K562 (cell line): ENCODE data around the gene MECR. TPM values are rescaled to one million over a fixed set of nuclear protein-coding genes. Genes with fewer than 3 reads are reported as not detected.

Source experiments
- BRF1 ChIP-seq: IDR thresholded peaks from 3 replicates; pipeline ENCODE4 v1.6.1; 2011; ENCODE audit warnings: borderline replicate concordance, mild to moderate bottlenecking; ENCODE audit not compliant: insufficient read length; ENCODE audit errors: extremely low read depth
- CC2D1A ChIP-seq: fragments of 450-650 bp; IDR thresholded peaks from 2 replicates; pipeline ENCODE4 v1.6.1; 2017; ENCODE audit warnings: mild to moderate bottlenecking
- CREM ChIP-seq: IDR thresholded peaks from 2 replicates; pipeline ENCODE4 v1.6.1; 2014; ENCODE audit warnings: antibody characterized with exemption, low read depth
- DIDO1 ChIP-seq: fragments of 450-650 bp; IDR thresholded peaks from 2 replicates; pipeline ENCODE4 v1.6.1; 2016; ENCODE audit warnings: low read depth, missing biosample characterization, missing genetic modification characterization
- FIP1L1 ChIP-seq: fragments of 200-400 bp; formaldehyde crosslinking; IDR thresholded peaks from 2 replicates; pipeline ENCODE4 v1.6.1; 2018; ENCODE audit warnings: mild to moderate bottlenecking, low read depth, low read length; ENCODE audit not compliant: poor library complexity, severe bottlenecking
- FOXA1 ChIP-seq: fragments of 450-650 bp; IDR thresholded peaks from 2 replicates; pipeline ENCODE4 v1.6.1; 2016; ENCODE audit warnings: mild to moderate bottlenecking, borderline replicate concordance
- KLF6 ChIP-seq: fragments of 250-450 bp; sonication (Bioruptor Pico); IDR thresholded peaks from 2 replicates; pipeline ENCODE4 v1.4.0; 2020; ENCODE audit warnings: mild to moderate bottlenecking, moderate library complexity, borderline replicate concordance
- MTA3 ChIP-seq: fragments of 450-650 bp; formaldehyde crosslinking; IDR thresholded peaks from 2 replicates; pipeline ENCODE4 v1.6.1; 2017; ENCODE audit warnings: mild to moderate bottlenecking, borderline replicate concordance
- MXI1 ChIP-seq: IDR thresholded peaks from 2 replicates; pipeline ENCODE4 v1.6.1; 2011; ENCODE audit warnings: low read depth, mild to moderate bottlenecking, improper control_type of control experiment, low read length
- NR1H2 ChIP-seq: sonication (generic); formaldehyde crosslinking; IDR thresholded peaks from 2 replicates; pipeline ENCODE4 v1.4.0; 2020; ENCODE audit warnings: mild to moderate bottlenecking, missing genetic modification reagents
- NUFIP1 ChIP-seq: fragments of 450-650 bp; IDR thresholded peaks from 2 replicates; pipeline ENCODE4 v1.6.1; 2018; ENCODE audit not compliant: partially characterized antibody
- PHB ChIP-seq: fragments of 250-450 bp; sonication (Bioruptor Pico); IDR thresholded peaks from 2 replicates; pipeline ENCODE4 v1.5.0; 2021
- POLR3A ChIP-seq: IDR thresholded peaks from 2 replicates; pipeline ENCODE4 v1.6.1; 2011; ENCODE audit warnings: borderline replicate concordance, mild to moderate bottlenecking, moderate library complexity; ENCODE audit not compliant: insufficient read length, insufficient read depth; ENCODE audit errors: extremely low read depth
- RBBP5 ChIP-seq: fragments of 200-600 bp; sonication (generic); IDR thresholded peaks from 2 replicates; pipeline ENCODE4 v1.6.1; 2012; ENCODE audit warnings: borderline replicate concordance, mild to moderate bottlenecking, low read length, control low read depth, inconsistent platforms; ENCODE audit not compliant: insufficient read depth, poor library complexity, severe bottlenecking
- ZNF124 ChIP-seq: sonication (generic); formaldehyde crosslinking; IDR thresholded peaks from 2 replicates; pipeline ENCODE4 v1.8.1; 2022; ENCODE audit warnings: missing genetic modification reagents
- ZNF24 ChIP-seq: fragments of 450-650 bp; IDR thresholded peaks from 2 replicates; pipeline ENCODE4 v1.6.1; 2016
- ZNF431 ChIP-seq: sonication (generic); formaldehyde crosslinking; IDR thresholded peaks from 2 replicates; pipeline ENCODE4 v1.8.0; 2022; ENCODE audit warnings: mild to moderate bottlenecking, missing genetic modification reagents
- polyA plus RNA-seq, 8 experiments: library from polyadenylated mRNA; depleted of rRNA in 4 of 8; stranded (reverse) in 5 of 8; unstranded in 3 of 8; fragments of >200 nt; fragmentation: Nextera tagmentation in 2 of 8; fragmentation: Illumina TruSeq in 1 of 8; extraction: Ambion mirVana in 2 of 8; extraction: Trizol in 1 of 8; gene quantifications; 2 replicates each; pipeline versions ENCODE4 v1.2.1 to v1.2.3, GENCODE V29; 2011 to 2014; ENCODE audit warnings: inconsistent platforms in 1 of 8, missing spikeins in 1 of 8
- total RNA-seq, 7 experiments: library from RNA; depleted of rRNA in 6 of 7; stranded (reverse); fragments of >200 nt in 6 of 7; fragmentation: Illumina TruSeq in 2 of 7; extraction: Trizol in 2 of 7; gene quantifications; 2 replicates each; pipeline versions ENCODE4 v1.2.1 to v1.2.3, GENCODE V29; 2011 to 2021; ENCODE audit warnings: low replicate concordance in 1 of 7
- TF ChIP-seq, protein P1 (sequence below): sonication (generic); formaldehyde crosslinking; IDR thresholded peaks from 2 replicates; pipeline ENCODE4 v1.8.1; 2023; ENCODE audit warnings: mild to moderate bottlenecking, missing genetic modification reagents
- TF ChIP-seq, protein P2 (sequence below): sonication (generic); formaldehyde crosslinking; IDR thresholded peaks from 2 replicates; pipeline ENCODE4 v1.8.0; 2022; ENCODE audit warnings: missing genetic modification reagents, mild to moderate bottlenecking, borderline replicate concordance
- TF ChIP-seq, protein P3 (sequence below): fragments of 450-650 bp; IDR thresholded peaks from 2 replicates; pipeline ENCODE4 v1.6.1; 2016; ENCODE audit warnings: missing biosample characterization, missing genetic modification characterization
- TF ChIP-seq, protein P4 (sequence below): fragments of 250-450 bp; sonication (Bioruptor Pico); IDR thresholded peaks from 2 replicates; pipeline ENCODE4 v1.8.0; 2021; ENCODE audit warnings: borderline replicate concordance, mild to moderate bottlenecking, moderate library complexity; ENCODE audit not compliant: poor library complexity, severe bottlenecking
- TF ChIP-seq, protein P5 (sequence below): fragments of 450-650 bp; formaldehyde crosslinking; IDR thresholded peaks from 2 replicates; pipeline ENCODE4 v1.4.0; 2020; ENCODE audit warnings: mild to moderate bottlenecking, mixed read lengths

MECR gene
- total and polyA plus RNA-seq, 9 of the 15 experiments (the other 6 are each of a cell fraction or from before 2014, with no cell fraction given) = 10.4 to 58.6 (median 42.9) TPM

DNA sequence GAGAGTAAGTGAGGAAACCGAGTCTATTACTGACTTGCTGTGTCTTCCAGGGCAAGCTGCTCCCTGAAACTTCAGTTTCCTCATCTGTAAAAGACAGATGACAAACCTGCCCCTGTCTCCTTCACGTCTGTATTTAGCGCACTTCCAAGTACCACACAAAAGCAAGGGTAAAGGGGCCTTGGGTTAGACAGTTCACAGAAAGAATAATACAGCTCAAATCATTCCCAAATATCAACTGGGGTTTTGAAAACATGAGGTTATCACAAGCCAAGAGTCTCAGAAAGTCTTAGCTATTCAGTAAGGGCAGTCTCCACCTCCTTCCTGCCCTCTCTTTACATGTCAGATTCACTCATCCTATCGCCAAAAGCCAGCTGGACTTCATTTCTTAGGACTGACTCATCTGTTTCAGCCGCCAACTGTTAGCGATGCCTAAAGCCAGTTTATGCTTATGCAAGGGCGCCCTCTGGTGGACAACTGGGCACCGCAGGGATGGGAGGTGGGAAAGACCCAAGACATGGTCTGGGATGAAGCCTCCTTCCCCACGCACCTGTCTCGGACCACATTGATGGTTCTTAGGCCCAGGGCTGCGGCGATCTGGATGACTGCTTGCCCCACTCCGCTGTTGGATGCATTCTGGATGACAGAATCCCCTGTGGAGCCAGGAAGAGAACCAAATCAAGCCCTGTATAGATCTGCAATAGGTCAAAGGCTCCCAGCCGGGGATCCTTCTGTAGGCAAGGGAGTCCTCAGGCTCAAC, 28.0 kb downstream of the MECR start (continued):
- TF ChIP-seq, protein P1, sequence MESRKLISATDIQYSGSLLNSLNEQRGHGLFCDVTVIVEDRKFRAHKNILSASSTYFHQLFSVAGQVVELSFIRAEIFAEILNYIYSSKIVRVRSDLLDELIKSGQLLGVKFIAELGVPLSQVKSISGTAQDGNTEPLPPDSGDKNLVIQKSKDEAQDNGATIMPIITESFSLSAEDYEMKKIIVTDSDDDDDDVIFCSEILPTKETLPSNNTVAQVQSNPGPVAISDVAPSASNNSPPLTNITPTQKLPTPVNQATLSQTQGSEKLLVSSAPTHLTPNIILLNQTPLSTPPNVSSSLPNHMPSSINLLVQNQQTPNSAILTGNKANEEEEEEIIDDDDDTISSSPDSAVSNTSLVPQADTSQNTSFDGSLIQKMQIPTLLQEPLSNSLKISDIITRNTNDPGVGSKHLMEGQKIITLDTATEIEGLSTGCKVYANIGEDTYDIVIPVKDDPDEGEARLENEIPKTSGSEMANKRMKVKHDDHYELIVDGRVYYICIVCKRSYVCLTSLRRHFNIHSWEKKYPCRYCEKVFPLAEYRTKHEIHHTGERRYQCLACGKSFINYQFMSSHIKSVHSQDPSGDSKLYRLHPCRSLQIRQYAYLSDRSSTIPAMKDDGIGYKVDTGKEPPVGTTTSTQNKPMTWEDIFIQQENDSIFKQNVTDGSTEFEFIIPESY (CRISPR knock-in tag) = peak; percentile 45; the same call in 1 of the 2 replicates
- TF ChIP-seq CC2D1A (peak; percentile 92), ZNF124 (CRISPR knock-in tag) (no peak), PHB (CRISPR knock-in tag) (no peak), MTA3 (0 out of 2 replicates have a peak, but pooled peaks have one; percentile 74), NUFIP1 (no peak), MXI1 (peak; percentile 37; the same call in 1 of the 2 replicates), DIDO1 (no peak), CREM (peak; percentile 67), KLF6 (CRISPR knock-in tag) (no peak), POLR3A (no peak), BRF1 (no peak), ZNF24 (peak; percentile 83; the same call in 1 of the 2 replicates), ZNF431 (CRISPR knock-in tag) (no peak), RBBP5 (no peak), NR1H2 (CRISPR knock-in tag) (no peak), FOXA1 (no peak), FIP1L1 (no peak)
- TF ChIP-seq, protein P2, sequence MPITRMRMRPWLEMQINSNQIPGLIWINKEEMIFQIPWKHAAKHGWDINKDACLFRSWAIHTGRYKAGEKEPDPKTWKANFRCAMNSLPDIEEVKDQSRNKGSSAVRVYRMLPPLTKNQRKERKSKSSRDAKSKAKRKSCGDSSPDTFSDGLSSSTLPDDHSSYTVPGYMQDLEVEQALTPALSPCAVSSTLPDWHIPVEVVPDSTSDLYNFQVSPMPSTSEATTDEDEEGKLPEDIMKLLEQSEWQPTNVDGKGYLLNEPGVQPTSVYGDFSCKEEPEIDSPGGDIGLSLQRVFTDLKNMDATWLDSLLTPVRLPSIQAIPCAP = no peak
- TF ChIP-seq, protein P3, sequence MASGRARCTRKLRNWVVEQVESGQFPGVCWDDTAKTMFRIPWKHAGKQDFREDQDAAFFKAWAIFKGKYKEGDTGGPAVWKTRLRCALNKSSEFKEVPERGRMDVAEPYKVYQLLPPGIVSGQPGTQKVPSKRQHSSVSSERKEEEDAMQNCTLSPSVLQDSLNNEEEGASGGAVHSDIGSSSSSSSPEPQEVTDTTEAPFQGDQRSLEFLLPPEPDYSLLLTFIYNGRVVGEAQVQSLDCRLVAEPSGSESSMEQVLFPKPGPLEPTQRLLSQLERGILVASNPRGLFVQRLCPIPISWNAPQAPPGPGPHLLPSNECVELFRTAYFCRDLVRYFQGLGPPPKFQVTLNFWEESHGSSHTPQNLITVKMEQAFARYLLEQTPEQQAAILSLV (tag) = no peak
- TF ChIP-seq, protein P4, sequence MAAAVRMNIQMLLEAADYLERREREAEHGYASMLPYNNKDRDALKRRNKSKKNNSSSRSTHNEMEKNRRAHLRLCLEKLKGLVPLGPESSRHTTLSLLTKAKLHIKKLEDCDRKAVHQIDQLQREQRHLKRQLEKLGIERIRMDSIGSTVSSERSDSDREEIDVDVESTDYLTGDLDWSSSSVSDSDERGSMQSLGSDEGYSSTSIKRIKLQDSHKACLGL (CRISPR knock-in tag) = peak; percentile 7
- TF ChIP-seq, protein P5, sequence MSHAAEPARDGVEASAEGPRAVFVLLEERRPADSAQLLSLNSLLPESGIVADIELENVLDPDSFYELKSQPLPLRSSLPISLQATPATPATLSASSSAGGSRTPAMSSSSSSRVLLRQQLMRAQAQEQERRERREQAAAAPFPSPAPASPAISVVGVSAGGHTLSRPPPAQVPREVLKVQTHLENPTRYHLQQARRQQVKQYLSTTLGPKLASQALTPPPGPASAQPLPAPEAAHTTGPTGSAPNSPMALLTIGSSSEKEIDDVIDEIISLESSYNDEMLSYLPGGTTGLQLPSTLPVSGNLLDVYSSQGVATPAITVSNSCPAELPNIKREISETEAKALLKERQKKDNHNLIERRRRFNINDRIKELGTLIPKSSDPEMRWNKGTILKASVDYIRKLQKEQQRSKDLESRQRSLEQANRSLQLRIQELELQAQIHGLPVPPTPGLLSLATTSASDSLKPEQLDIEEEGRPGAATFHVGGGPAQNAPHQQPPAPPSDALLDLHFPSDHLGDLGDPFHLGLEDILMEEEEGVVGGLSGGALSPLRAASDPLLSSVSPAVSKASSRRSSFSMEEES (CRISPR knock-in tag) = no peak
